GM18526 (cell line): ENCODE data around the gene SNRPD2.

Source experiments
- POLR2A ChIP-seq: IDR thresholded peaks from 3 replicates; pipeline ENCODE4 v1.6.1; 2011; ENCODE audit not compliant: insufficient read length; ENCODE audit errors: extremely low read depth

The SNRPD2 gene

DNA sequence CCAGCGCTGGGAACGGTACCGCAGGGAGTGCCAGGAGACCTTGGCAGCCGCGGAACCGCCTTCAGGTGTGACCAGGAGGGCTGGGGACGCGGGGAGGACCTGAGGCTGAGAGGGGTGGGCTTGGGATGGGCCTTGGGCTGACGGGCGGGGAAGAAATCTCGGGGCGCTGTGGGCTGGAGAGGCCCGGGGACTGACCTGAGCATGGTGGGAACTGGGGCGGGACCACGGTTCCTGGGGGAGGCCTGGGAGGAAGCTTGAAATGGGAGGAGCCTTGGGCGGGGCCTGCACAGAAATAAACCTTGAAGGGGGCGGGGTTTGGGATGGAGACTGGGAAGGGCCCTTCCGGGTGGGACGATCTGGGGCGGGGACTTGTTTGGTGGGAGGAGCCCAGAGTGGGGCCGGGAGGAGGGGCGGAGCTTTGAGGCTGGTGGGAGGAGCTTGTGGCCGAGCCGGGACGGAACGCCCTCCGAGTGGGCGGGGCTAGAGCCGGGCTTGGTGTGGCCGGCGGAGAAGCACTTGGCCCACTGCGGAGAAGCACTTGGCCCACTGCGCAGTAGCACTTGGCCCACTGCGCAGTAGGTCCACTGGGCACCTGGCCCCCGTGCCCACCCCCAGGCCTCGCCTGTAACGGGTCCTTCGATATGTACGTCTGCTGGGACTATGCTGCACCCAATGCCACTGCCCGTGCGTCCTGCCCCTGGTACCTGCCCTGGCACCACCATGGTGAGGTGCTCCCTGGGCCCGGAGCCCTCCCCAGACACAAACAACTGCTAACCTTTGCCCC, 20.9 kb downstream of the SNRPD2 start:
- no peak for TF ChIP-seq POLR2A

DNA sequence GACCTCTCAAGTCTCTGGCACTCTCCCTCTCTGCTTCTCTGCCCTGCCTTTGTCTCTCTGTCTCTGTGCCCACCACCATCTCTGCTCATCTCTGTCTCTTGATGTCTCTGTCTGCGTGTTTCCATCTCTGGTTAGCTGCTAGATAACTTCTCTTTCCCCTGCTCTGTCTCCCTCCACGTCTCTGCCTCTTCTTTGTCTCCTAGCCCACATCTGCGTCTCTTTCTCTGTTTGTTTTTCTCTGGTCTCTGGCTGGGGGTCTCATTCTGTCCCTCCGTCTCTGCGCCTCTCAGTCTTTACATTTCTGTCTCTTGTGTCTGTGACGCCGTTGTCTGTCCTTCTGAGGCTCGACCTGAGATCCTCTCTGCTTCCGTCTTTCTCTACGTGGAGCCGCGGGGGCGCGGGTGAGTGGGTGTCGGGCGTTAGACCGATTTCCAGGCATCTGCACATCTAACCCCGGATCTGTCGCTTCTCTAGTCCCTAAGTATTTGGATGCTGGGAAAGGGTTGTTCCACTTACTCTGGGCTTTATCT, 23.3 kb downstream of the SNRPD2 start:
- TF ChIP-seq POLR2A, result no peak

DNA sequence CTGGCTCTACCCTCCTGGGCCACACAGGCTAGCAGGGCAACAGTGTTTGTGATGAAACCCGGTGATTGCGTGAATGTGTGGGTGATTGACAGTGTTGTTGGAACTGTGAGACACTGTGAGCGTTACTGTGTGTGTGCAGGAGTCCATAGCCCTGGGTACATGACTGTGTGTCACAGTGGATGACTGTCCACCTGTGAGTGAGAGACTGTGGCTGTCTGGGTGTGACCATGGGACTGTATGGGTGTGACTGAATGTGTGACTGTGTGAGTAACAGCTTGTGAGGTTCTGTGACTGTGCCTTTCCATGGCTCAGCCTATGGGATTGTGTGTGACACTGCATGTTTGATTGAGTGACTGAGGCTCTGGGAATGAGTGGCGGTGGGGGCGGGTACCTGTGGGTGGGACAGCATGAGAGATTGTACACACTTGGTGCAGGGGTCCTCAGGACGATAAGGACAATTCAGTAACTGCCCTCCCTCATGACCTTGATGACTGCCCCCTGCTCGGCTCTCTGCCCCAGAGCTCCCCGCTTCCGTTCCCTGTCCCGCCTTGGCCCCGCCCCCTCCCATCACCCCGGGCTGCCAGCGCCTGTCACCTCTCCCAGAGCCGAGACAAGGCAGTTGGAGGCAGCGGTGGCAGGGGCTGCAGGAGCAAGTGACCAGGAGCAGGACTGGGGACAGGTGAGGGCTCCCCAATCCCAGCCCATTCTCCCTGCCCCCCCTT, 24.0 kb downstream of the SNRPD2 start, which contains the start of gene GIPR:
GIPR (plus strand) TSS at position 602 of the 722 bp plus-strand sequence. CDS start 1,300 bp downstream, outside the sequence.
- TF ChIP-seq POLR2A, result peak; percentile 78

- TF ChIP-seq POLR2A, result no peak
These were observed 27.2 kb downstream of the SNRPD2 start for GRCh38 chr19:45664575-45664974.

DNA sequence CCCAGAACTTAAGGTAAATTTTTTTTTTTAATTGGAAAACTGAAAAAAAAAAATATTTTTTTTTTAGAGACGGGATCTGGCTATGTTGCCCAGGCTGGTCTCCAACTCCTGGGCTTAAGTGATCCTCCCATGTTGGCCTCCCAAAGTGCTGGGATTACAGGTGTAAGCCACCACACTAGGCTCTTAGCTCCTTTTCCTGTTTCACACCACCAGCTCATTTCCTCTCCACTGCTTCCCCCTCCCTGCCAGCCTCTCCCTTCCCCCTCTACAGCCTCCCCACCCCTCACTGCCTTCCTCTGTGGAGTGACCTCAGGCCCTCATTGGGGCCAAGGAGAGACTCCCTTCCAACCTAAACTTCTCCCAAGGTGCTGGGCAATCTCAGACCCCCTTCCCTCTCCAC, 28.0 kb downstream of the SNRPD2 start:
- TF ChIP-seq POLR2A, result no peak

- TF ChIP-seq POLR2A, result no peak
These were observed 31.1 kb downstream of the SNRPD2 start for GRCh38 chr19:45660636-45661035.

DNA sequence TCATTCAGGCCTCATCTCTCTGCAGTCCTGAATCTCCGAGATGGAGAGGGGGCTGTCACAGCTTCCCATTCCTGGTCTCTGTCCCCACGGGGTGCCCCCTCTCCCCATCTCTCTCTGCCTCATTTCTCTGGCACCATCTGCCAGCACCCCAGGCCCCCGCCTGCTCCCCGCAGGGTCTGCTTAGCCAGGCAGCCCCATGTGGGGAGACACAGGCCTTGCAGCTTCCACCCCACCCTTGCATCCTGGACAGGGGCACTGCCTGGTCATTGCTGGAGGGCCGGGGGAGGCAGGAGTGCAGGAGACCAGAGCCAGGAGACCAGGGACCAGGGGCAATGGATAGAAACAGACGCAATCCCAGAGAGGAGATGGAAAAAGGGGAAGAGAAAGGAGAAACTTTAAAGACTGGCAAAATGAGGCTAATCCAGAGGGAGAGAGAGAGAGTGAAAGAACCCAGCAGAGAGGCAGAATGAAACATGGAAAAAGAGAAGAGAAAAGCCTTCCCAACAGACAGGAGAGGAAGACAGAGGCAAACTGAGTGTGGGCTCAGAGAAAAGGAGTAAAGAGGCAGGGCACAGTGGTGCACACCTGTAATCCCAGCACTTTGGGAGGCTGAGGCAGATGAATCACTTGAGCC, 32.5 kb downstream of the SNRPD2 start:
- TF ChIP-seq POLR2A, result no peak

GRCh38 chr19:45657520-45658167, 34.1 kb downstream of the SNRPD2 start:
- TF ChIP-seq POLR2A, result no peak

GRCh38 chr19:45655073-45655472, 36.7 kb downstream of the SNRPD2 start:
- no peak for TF ChIP-seq POLR2A

DNA sequence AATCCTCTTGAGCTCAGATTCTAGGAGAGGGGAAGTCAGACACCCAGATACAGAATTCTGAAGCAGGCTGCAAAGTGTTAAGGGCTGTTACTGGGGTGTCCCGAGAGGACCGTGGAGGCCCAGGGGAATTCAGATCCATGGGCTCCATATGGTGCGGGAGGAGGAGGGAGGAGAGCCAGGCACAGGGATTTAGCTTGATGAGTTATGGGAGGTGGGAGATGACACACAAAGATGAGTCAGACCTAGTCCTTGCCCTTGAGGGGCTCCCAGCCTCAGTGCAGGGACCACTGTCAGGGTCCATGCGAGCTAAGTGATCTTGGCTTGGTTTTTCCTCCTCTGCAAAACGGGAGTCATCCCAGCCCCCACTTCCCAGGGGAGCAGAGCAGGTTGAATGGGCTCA, 38.1 kb downstream of the SNRPD2 start:
- TF ChIP-seq POLR2A, result no peak

DNA sequence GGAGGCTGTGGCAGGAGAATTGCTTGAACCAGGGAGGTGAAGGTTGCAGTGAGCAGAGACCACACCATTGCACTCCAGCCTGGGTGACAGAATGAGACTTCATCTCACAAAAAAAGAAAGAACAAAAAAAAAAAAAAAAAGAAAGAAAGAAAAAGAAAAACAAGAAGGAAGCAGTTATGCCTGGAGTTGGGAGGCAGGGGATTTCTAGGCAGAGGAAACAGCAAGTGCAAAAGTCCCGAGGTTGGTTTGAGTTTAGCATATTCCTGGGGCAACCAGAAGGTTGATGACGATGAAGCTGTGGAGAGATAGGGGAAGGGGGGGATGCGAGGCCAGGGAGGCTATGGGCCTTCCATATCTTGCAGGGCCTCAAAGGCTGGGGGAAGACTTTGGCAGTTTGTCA, 41.0 kb downstream of the SNRPD2 start:
- no peak for TF ChIP-seq POLR2A

DNA sequence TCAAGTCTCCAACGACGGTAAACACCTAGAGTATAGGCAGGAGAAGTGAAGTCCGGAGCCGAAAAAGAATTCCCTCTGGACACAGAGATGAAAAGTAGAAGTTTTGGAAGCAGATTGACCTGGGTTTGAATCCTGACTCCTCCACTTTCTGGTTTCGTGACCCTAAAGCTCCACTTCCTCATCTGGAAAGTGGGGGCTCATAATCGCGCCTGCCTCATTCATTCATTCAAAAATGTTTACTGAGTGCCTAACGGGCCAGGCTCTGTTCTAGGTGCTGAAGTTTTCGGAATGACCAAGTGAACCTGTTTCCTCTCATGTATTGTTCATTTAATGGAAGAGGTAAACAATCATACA, 45.4 kb downstream of the SNRPD2 start:
- no peak for TF ChIP-seq POLR2A

- no peak for TF ChIP-seq POLR2A
These were observed 46.0 kb downstream of the SNRPD2 start for GRCh38 chr19:45645631-45646344.

GRCh38 chr19:45645068-45645630, 46.6 kb downstream of the SNRPD2 start:
- TF ChIP-seq POLR2A, result no peak

- no peak for TF ChIP-seq POLR2A
These were observed 47.6 kb downstream of the SNRPD2 start for GRCh38 chr19:45643927-45644771.
